Ishikawa (cell line): ENCODE data around the gene VASN.
A peak's percentile ranks its signal among the peaks of the same experiment; 100 is the strongest.

ENCODE experiments used
- EP300 ChIP-seq: IDR thresholded peaks from 2 replicates; pipeline ENCODE4 v1.6.1; 2012; ENCODE audit warnings: borderline replicate concordance
- TAF1 ChIP-seq: IDR thresholded peaks from 2 replicates; pipeline ENCODE4 v1.6.1; 2012; ENCODE audit warnings: low read depth, mild to moderate bottlenecking
- TCF12 ChIP-seq: IDR thresholded peaks from 2 replicates; pipeline ENCODE4 v1.6.1; 2012; ENCODE audit warnings: low read depth
- TEAD4 ChIP-seq: IDR thresholded peaks from 2 replicates; pipeline ENCODE4 v1.6.1; 2012
- TF ChIP-seq, protein P1 (sequence below): IDR thresholded peaks from 2 replicates; pipeline ENCODE4 v1.6.1; 2012
- TF ChIP-seq, protein P2 (sequence below): IDR thresholded peaks from 2 replicates; pipeline ENCODE4 v1.6.1; 2012; ENCODE audit warnings: low read depth, mild to moderate bottlenecking

DNA sequence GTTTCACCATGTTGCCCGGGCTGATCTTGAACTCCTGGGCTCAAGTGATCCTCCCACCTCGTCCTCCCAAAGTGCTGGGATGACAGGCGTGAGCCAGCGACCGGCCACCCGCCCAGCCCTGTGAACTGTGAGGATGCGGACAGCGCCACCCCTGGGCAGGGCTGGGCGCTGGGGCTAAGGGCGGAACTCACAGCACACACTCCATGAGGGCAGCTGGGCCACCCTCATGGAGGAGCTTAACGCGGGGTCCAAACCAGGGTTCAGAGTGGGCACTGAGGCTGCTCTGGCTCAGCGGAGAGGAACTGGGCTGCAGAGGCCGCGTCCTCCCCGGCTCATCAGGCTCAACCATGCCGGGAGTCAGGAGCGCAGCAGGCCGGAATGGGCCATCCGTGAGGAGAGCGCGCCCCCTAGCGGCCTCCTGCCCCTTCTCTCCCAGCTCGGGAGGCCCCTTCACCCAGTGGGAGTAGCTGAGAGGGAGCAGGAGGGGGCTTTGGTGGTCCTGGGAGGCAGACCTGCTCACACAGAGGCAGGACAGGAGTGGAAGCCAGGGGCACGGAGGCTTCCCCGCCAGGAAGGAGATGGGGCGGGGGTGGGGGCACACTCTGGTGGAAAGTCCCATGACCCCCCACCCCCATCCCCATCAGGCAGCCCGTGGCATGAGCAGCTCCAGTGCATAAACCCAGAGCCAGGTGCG, 30.9 kb downstream of the VASN start:
- TF ChIP-seq TAF1, result no peak
- TF ChIP-seq EP300, result no peak
- TF ChIP-seq TEAD4, result no peak; the same call in 1 of the 2 replicates
- TF ChIP-seq TCF12, result no peak
- TF ChIP-seq, protein P1, sequence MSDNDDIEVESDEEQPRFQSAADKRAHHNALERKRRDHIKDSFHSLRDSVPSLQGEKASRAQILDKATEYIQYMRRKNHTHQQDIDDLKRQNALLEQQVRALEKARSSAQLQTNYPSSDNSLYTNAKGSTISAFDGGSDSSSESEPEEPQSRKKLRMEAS, result 0 out of 2 replicates have a peak, but pooled peaks have one; percentile 10
- TF ChIP-seq, protein P2, sequence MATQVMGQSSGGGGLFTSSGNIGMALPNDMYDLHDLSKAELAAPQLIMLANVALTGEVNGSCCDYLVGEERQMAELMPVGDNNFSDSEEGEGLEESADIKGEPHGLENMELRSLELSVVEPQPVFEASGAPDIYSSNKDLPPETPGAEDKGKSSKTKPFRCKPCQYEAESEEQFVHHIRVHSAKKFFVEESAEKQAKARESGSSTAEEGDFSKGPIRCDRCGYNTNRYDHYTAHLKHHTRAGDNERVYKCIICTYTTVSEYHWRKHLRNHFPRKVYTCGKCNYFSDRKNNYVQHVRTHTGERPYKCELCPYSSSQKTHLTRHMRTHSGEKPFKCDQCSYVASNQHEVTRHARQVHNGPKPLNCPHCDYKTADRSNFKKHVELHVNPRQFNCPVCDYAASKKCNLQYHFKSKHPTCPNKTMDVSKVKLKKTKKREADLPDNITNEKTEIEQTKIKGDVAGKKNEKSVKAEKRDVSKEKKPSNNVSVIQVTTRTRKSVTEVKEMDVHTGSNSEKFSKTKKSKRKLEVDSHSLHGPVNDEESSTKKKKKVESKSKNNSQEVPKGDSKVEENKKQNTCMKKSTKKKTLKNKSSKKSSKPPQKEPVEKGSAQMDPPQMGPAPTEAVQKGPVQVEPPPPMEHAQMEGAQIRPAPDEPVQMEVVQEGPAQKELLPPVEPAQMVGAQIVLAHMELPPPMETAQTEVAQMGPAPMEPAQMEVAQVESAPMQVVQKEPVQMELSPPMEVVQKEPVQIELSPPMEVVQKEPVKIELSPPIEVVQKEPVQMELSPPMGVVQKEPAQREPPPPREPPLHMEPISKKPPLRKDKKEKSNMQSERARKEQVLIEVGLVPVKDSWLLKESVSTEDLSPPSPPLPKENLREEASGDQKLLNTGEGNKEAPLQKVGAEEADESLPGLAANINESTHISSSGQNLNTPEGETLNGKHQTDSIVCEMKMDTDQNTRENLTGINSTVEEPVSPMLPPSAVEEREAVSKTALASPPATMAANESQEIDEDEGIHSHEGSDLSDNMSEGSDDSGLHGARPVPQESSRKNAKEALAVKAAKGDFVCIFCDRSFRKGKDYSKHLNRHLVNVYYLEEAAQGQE, result no peak
